Stimulated activated CD4-positive, alpha-beta T cell treated with anti-CD3 and anti-CD28 coated beads, TNF-alpha, amount 100 ng/mL, for 4 hours (primary cell): Measurements from ENCODE around the gene TMEM181.
"Not testable (repeated sequence)": the region's sequence is repeated elsewhere in the genome, so short reads cannot be mapped to it uniquely, and the experiment has no call there.

ENCODE experiments used
- DNase-seq, 3 experiments: peaks; one replicate each; pipeline ENCODE4 v3.0.0-alpha.2; 2020; ENCODE audit warnings: low read depth in 3 of 3

Gene TMEM181

DNA sequence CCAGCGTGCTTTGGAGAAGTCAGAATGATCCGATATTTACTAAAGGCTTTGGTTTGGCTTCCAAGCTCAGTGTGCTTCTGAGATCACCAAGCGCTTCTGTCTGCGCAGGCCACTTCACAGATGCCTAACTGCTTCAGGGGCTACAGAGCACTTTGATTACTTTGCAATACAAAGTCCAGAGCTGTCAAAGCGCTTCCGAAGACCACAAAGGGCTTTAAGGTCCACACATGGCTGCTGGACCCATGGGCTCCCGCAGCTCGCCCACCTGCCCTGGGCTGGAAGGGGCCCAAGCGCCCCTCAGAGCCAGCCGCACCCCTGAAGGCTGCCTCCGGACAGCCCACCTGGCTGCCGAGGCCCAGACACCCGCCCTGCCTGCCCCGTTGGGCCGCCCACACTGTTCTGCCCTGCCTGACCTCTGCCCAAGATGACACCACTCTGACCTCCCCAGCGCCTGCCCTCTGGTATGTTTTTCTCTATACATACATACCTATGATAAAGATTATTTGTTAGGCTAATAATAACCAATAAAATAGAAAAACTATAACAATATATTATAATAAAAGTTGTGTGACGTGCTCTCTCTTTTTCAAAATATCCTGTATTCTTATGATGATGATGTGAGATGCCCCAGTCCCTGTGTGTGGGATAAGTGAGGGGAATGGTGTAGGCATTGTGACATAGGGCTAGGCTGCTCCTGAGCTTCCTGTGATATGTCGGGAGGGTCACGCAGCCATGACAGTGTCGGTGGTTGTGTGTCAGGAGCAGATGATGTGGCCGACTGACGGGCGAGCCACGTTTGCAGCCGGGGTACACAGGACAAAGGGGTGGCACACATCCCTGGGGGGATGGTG, 62.0 kb downstream of the TMEM181 start:
- no peak for DNase-seq

DNA sequence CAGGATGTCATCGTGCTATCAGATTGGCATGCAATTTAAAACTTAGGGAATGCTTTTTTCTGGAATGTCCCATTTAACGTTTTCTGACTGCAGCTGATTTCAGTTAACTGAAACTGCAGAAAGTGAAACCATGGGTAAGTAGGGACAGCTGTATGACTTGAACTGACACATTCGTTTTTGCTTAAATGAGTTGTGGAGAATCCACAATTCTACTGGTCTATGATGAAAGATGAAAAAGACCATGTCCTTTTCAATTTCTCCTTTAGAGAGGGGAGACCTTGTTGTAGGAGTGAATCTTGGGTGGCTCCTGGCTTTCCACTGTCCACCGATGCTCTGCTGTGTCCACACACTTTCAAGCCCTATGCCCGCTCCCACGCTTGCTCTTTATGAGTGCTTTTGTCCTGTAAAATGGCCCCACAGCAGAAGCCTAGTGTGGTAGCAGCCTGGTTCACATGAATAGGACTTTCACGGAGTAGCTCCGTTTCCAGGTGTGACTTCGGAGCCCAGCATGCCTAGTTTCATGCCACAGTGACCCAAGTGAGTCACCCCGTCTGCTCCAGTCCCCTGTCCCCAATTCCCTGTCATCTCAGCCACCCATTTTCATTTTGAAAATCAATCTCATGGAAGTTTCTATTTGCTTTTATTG, 62.8 kb downstream of the TMEM181 start:
- DNase-seq = no peak

DNA sequence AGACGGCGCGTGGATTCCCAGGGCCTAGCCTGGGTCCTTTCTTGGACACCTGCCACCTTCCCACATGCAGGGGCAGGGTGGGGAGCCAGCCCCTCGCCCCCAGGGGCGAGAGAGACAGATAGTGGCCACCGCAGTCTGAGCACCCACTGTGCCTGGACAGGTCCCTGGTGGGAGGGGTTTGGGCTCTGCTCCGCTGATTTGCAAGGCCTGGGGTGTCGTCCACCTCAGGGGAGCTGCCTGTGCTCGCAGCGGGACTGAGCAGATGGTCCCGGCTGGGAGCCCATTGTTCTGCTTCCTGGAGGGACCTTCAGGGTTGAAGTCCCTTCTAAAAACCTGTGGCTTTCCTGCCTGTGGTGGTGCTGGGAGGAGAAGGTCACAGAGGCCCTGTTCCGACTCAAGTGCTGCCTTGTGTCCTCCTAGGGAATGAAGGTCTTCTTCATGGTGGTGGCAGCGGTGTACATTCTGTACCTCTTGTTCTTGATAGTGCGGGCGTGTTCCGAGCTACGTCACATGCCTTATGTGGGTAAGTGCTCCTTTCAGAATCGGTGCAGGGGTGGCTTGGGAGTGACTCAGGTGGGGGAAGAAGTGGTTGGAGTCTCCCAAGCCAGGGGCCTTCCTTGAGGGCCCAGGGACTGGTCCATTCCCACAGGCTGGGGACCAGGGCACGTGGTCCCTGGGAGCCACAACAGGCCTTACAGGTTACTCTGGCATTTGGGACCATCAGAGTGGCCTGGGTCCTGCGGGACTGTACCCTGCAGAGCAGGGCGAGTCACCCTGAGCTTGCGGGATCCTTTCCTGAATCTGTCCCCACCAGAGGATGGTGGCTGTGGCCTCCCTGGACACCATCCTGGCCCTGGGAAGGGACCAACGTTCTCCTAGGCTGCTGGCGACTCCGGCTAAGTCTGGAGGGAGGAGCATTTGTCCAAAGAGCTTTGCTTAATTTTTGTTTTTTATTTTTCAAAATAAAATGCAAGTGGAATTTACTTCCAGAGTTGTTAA, 65.1 kb downstream of the TMEM181 start:
- no peak for DNase-seq

DNA sequence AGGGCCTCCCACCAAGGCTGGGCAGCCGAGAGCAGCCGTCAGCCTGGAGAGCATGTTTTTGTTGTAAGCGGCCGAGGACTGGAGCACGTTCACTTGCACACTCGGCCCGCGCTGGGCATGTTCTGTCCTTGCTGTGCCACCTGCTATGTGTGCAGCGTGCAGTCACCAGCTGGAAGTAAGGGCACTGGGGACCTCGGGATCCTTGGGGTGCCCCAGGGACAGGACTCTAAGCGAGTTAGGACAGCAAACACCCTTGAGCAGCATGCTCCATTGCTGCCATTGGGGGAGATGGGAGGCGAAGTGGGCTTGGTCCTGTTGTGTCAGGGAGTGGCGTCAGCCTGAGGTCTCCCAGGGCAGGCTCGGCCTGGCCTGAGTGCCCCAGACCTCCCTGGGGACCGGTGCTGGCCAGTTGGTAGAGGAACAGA, 66.0 kb downstream of the TMEM181 start:
- DNase-seq = no peak

DNA sequence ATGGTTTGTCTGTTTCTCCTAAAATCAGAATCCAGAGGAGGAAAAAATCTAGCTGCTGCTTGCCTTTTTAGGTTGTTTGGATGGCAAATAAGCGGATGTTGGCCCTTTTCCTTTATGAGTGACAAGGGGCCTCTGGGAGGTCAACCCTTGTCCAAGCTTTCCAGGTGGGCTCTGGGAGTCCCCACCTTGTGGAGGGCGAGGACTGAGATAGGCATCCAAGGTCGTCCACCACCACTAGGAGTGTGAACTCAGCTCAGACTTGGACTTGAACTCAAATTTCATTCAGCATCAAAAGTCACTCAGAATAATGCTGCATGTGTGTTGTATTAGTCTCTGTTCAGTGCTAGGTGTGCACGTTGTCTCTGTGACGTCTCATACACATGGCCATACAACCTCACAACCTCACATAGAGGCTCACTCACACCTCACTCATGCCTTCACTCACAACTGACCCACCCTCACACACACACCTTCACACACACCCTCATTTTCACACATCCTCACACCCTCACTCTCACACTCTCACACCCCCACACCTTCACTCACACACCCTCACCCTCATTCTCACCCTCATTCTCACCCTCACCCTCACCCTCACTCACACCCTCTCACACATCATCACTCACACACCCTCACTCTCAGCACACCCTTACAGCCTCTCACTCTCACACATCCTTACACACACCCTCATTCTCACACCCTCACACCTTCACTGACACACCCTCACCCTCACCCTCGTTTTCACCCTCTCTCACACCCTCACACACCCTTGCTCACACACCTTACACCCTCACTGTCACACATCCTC, 66.7 kb downstream of the TMEM181 start:
- no peak for DNase-seq

DNA sequence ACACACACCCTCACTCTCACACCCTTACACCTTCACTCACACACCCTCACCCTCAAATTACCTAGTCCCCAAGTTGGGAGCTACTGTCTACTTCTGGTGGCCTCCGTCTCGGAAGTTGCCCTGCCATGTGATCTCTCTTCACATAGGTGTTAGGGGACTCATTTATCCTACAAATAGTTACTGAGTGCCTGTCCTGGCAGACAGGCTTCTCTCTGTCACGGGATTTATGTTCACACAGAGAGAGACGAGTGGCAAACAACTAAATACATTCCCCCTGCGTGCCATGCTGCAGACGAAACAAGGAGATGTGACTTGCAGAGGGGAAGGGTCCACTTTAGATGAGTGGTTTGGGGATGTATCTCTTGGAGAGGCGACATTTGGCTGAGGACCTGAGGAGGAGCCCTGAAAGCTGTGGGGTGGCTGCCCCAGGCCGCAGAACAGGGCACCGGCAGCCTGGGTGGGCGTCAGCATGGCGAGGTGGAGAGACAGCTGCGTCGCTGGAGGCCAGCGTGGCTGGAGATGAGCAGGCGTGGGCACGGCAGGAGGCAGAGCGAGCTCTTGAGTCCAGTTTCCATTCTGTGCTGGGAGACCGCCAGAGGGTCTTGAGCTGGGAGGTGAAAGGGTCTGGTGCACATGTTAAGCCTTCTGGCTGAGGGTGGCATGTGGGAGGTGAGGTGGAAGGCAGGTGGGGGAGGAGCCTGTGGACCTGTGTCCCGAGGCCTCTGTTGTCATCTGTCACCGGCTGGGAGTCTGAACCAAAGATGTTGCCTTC, 67.5 kb downstream of the TMEM181 start:
- no peak for DNase-seq

DNA sequence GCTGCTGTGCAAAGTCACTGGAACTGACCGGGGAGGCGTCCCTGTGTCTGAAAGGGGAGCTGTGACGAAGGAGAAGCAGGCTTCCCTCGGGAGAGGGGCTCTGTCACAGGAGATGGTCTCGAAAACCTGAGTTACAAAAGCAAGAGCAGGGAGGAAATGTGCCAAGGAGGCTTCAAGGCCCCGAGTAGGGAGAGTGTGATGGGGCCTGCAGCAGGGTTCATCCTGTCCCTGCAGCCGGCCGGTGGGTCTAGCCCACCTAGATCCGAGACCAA, 68.0 kb downstream of the TMEM181 start:
- no peak for DNase-seq

DNA sequence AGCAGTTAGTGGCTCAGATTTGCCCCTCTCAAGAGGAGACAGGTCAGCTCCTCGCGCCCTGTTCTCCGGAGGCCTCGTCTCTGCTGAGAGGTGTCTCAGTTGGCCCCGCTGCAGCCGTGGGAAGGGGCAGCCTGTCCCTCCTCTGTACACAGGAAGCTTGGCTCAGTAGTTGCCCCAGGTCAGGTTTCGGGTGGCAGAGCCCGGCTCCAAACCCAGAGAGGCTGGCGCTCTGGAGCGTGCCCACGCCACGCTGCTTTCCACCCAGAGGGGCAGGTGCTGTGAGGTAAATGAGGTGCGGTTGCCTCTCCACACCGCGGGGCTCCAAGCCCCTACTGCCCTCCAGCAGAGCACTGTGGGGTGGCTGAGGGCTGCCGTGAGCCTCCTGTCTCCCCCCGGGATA, 68.7 kb downstream of the TMEM181 start:
- DNase-seq = no peak

DNA sequence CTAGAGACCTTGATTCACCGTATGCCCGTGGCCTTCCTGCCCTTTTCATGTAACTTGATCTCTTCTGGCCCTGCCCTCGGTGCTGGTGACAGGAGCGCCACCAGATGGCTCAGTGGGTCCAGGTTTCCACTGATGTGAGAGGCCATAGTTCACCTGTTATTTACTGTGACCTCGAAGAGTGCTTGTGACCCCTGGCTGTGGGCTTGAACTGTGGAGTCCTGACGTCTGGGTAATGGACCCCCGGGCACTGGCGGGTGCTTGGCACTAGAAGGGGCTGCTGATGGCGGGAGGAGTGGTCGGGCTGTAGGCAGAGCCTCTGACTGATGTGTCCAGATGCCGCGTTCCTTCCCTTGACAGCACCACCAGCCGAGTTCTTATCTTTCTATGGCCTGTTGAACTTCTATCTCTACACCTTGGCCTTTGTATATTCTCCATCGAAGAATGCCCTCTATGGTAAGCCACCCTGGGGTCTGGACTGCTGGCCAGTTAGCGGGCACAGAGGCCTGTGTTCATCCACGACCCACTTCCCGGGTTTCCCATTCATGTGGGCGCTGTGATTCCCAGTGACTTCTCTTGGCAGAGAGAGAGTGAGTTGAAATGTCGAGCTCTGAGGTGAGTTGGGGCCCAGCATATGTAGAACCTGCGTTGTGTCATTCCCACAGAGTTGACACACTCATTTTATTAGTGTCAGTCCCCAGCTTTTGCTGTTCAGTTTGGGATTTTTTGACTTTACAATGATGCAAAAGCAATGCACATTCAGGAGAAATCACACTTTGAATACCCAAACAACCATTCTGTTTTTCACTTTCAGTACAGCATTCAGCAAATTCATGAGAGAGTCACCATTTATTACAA, 69.7 kb downstream of the TMEM181 start:
- no peak for DNase-seq

DNA sequence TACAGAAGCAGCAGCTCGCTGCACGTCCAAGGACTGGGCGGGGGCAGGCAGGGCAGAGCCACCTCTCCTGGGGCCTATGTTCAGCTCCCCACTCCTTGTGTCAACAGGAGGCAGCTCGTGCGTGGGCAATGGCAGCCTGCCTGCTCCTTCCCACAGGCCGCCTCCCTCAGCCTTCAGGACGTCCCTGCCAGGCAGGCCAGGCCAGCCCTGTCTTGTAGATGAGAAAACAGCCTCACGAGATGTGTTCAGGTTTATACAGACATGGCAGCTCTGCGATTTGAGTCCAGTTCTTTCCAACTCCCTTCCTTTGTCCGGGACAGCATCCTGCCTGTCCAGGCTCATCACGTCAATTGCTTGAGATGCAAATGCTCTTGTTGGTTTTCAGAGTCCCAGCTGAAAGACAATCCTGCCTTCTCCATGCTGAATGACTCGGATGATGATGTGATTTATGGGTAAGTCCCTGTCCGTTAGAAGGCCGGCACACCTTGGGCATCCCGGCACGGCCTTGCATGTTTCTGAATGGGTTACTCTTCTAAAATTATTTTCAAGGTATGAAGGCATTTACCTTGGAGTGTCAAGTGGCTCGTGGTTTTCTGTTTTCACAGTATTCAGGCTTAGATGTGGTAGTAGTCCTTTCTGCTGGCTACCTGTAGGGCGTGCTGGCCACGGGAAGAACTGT, 71.2 kb downstream of the TMEM181 start:
- DNase-seq = no peak

DNA sequence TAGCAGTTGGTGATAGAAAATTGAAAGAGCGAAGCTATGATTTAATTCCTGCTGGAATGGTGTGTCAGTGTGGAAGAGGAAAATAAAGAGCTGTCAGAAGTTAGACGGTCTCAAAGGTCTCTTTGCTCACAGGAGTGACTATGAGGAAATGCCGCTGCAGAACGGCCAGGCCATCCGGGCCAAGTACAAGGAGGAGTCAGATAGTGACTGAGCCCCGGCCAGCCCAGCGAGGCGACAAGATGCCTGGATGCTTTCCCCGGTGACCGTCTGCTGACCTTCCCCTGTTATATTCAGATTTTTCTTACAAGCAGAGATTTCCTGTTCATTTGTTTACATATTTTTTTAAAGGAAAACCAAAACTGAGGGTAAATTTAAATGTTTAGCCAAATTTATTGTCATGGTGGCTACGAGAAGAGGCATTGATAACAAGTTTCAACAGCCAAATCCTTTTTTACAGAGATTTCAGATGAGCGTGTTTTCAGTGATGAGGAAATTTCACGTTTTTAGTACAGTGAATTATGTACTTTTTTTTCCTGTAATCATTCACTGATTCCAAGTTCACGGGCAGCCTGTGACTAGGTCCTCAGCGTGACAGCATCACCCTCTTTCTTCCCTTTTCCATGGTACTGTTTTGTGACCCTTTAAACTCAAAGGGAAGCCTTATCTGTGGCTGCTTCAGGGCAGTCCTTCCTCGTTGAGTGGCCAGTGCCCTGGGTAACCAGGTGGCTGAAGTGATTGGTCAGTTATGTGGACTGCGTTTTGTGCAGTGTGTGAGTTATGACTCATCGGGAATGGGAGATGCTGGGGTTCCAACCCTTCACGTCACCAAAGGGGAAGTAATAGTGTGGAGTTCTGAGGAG, 72.0 kb downstream of the TMEM181 start:
- DNase-seq = no peak

DNA sequence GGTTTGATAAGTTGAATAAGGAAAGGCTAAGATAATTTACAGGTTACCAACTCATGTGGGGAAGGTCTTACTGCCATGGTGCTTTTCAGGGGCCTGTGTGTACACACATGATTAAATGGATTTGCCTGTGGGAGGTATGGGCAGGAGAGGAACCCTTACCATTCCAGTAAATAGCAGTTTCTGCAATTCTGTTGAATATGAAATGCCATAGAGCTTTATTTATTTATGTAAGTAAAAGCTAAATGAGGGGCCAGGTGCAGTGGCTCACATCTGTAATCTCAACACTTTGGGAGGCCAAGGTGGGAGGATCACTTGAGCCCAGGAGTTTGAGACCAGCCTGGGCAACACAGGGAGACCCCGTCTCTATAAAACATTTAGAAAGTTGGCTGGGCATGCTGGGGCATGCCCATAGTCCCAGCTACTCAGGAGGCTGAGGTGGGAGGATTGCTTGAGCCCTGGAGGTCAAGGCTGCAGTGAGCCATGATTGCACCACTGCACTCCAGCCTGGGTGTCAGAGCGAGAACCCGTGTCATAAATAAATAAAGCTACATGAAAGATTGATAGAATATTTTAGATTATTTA, 72.7 kb downstream of the TMEM181 start:
- DNase-seq = not testable (repeated sequence)

DNA sequence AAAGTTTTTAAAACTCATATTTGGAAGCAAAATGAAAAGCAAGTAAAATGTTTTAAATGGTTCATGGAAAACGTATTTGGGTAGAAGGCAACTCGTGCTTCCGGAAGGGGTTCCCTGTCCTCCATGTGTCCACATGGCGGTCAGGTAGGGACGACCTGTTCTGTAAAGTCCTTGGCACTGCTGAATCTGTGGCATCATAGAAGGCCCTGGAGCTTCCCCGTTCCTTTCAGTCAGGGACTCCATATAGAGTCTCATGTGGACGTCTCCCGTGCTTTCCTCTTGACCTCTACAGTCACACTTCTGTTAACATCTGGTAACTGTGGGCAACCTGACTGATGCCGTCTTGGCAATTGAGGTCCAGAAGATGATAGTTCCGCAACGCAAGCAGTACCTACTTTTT, 73.2 kb downstream of the TMEM181 start:
- no peak for DNase-seq

DNA sequence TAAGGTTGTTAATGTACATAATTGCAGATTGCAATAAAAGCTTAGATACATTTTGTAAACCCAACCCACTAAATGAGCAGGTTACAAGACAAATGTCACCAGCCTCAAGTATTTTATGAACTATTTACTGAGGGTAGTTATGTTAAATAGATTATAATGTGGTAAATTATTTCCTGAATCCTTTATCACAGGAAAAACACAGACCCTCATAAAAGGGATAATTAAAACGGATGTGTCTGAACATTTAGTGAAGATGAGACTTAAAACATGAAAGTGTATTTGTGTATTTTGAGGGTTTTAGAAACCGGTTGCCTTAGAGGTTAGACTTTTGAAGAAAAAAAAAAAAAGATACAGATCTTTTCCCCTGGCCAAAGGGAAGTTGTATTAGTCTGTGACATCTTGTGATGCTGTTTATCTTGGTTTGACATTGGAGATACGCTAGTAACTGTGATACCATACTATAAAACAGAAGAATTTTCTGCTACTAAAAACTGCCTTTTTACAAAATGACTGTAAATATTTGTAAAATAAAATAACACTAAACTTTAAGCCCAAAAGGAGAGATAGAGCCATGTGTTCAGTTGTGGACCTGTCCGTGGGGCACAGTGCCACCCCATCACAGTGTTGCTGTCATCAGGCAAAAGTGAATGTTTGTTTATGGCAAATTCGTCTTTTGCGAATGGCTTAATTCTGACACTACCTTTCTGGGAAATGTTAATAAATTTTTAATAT, 75.0 kb downstream of the TMEM181 start:
- no peak for DNase-seq

DNA sequence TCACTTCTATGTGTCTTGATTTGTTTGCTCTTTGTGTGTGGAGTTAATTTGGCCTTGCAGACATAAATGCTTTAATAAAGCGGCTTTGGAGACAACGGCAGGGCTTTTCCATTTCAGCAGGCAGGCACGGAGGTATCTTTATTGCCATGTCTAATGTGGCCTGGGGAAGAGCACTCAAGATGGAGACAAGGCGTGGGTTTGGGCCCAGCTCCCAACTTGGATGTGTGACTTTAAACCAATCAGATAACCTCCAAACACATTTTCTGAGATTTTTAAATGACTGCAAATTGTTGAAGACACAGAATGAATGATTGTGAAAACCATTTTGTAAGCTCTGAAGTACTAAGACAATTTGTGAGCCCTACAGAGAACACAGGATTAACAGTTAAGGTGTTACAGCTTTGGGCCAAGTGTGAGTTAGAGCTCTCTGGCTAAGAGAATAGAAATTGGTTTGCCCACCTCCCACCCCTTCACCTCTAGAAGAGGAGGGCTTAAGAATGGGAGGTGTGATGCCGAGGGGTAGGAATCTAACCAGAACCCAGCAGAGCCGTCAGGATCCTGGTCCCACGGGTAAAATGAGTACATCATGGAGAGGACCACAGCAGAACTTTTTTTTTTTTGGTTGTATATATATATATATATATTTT, 75.7 kb downstream of the TMEM181 start:
- DNase-seq = no peak

DNA sequence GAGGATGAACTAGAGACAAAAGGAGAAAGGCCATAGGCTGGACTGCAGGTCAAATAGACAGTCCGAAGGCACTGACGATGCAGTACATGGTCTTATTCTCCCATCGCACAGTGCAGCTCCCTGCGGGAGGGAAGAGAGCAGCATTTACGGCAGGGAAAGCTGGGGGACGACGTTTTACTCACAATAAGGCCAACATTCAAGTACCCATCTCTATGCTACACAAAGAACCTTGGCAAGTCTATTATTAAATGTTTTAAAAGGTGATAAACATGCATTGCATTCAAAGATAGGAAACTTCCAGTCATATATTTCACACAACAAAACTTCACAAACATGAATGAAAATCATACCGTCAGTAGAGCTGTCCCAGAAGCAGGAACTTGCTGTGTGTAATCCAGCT, 76.9 kb downstream of the TMEM181 start:
- no peak for DNase-seq
